A549 (cell line): ENCODE measurements around the gene GCK. TPM values are rescaled to one million over a fixed set of nuclear protein-coding genes. Genes with fewer than 3 reads are reported as not detected.

Experiments
- ATAC-seq, 2 experiments: fragments of 200-7000 bp in 1 of 2; fragments of >200 bp in 1 of 2; cut with Nextera tagmentation in 1 of 2; cut with Tn5 transposase in 1 of 2; 3 replicates each; pipeline versions ENCODE4 v1.8.0 to v1.9.1; 2018 to 2020; ENCODE audit warnings: mild to moderate bottlenecking in 1 of 2, moderate library complexity in 1 of 2
- CTCF ChIA-PET: fragments of 300-600 bp; sonication (Branson Sonifier 250); formaldehyde crosslinking; extraction: SDS; loops from one replicate; lab custom pipeline; 2021; ENCODE audit warnings: antibody characterized with exemption, inconsistent platforms; lab: Yijun Ruan, JAX
- POLR2A ChIA-PET: fragments of 350-600 bp; formaldehyde crosslinking; extraction: SDS; loops from one replicate; lab custom pipeline; 2021; ENCODE audit warnings: antibody characterized with exemption, inconsistent platforms; lab: Yijun Ruan, JAX
- DNase-seq, 2 experiments: peaks; one replicate each; pipeline versions ENCODE4 v3.0.0 to v3.0.0-alpha.2; 2011 to 2016; ENCODE audit warnings: low read depth in 1 of 2, low spot score in 1 of 2
- FAIRE-seq: peaks from 2 replicates; lab custom pipeline; 2011; peaks lifted over from hg19 to GRCh38; lab: Jason Lieb, UNC
- H3K27ac ChIP-seq, 2 experiments: fragments of >200 bp; sonication (Bioruptor Twin); formaldehyde crosslinking; 3 replicates each; pipeline ENCODE4 v1.5.1; 2016 to 2017
- H3K4me1 ChIP-seq: fragments of >200 bp; sonication (Bioruptor Twin); formaldehyde crosslinking; 3 replicates; pipeline ENCODE4 v1.6.1; 2016
- H3K4me2 ChIP-seq: fragments of >200 bp; sonication (Bioruptor Twin); formaldehyde crosslinking; 3 replicates; pipeline ENCODE4 v1.6.1; 2016
- H3K4me3 ChIP-seq: fragments of >200 bp; sonication (Bioruptor Twin); formaldehyde crosslinking; 3 replicates; pipeline ENCODE4 v1.5.1; 2016
- H3K9me3 ChIP-seq: fragments of >200 bp; sonication (Bioruptor Twin); formaldehyde crosslinking; 3 replicates; pipeline ENCODE4 v1.6.1; 2016
- ATOH8 ChIP-seq: fragments of 250-450 bp; sonication (Bioruptor Pico); IDR thresholded peaks from 2 replicates; pipeline ENCODE4 v1.5.0; 2020; ENCODE audit warnings: low read depth, mild to moderate bottlenecking, moderate library complexity
- BCL3 ChIP-seq: fragments of >200 bp; sonication (Bioruptor Twin); formaldehyde crosslinking; IDR thresholded peaks from 3 replicates; pipeline ENCODE4 v1.6.1; 2016
- CEBPB ChIP-seq, 2 experiments: fragments of >200 bp in 1 of 2; sonication (Bioruptor Twin) in 1 of 2; formaldehyde crosslinking in 1 of 2; IDR thresholded peaks; 2 replicates each; pipeline ENCODE4 v1.6.1; 2012 to 2016
- CHD4 ChIP-seq: fragments of 200-600 bp; sonication (generic); IDR thresholded peaks from 2 replicates; pipeline ENCODE4 v1.6.1; 2016; ENCODE audit warnings: antibody characterized with exemption, mild to moderate bottlenecking, borderline replicate concordance
- EHMT2 ChIP-seq: fragments of 200-600 bp; sonication (generic); IDR thresholded peaks from 2 replicates; pipeline ENCODE4 v1.6.1; 2016; ENCODE audit warnings: antibody characterized with exemption, low read depth, mild to moderate bottlenecking, moderate library complexity
- ESRRA ChIP-seq: fragments of 150-350 bp; IDR thresholded peaks from 2 replicates; pipeline ENCODE4 v1.6.1; 2014; ENCODE audit warnings: mild to moderate bottlenecking, low read length, borderline replicate concordance
- FOSB ChIP-seq: fragments of 250-450 bp; sonication (Bioruptor Pico); IDR thresholded peaks from 2 replicates; pipeline ENCODE4 v1.5.0; 2020; ENCODE audit warnings: mild to moderate bottlenecking, moderate library complexity
- FOXS1 ChIP-seq: fragments of 250-450 bp; sonication (Bioruptor Pico); IDR thresholded peaks from 2 replicates; pipeline ENCODE4 v1.5.0; 2020; ENCODE audit warnings: mild to moderate bottlenecking, moderate library complexity
- HEYL ChIP-seq: fragments of 250-450 bp; sonication (Bioruptor Pico); IDR thresholded peaks from 2 replicates; pipeline ENCODE4 v1.8.0; 2021; ENCODE audit warnings: mild to moderate bottlenecking, moderate library complexity
- HOXB13 ChIP-seq: fragments of 250-450 bp; sonication (Bioruptor Pico); IDR thresholded peaks from 2 replicates; pipeline ENCODE4 v1.5.0; 2020; ENCODE audit warnings: low read depth, mild to moderate bottlenecking, moderate library complexity
- JUN ChIP-seq, 2 experiments: fragments of >200 bp; sonication (Bioruptor Twin); formaldehyde crosslinking; IDR thresholded peaks; 2 replicates in 1 of 2; 3 replicates in 1 of 2; pipeline ENCODE4 v1.6.1; 2016 to 2017
- MAFK ChIP-seq: fragments of 450-650 bp; IDR thresholded peaks from 2 replicates; pipeline ENCODE4 v1.6.1; 2014; ENCODE audit not compliant: partially characterized antibody
- MYC ChIP-seq: IDR thresholded peaks from 2 replicates; pipeline ENCODE4 v1.6.1; 2012; ENCODE audit warnings: mild to moderate bottlenecking, inconsistent platforms, low read length, improper control_type of control experiment, borderline replicate concordance
- NPAS2 ChIP-seq: fragments of 250-450 bp; sonication (Bioruptor Pico); IDR thresholded peaks from 2 replicates; pipeline ENCODE4 v1.8.0; 2022; ENCODE audit warnings: mild to moderate bottlenecking, moderate library complexity, borderline replicate concordance
- PBX3 ChIP-seq: IDR thresholded peaks from 2 replicates; pipeline ENCODE4 v1.6.1; 2012
- REST ChIP-seq: fragments of 200-600 bp; sonication (generic); IDR thresholded peaks from 2 replicates; pipeline ENCODE4 v1.6.1; 2016; ENCODE audit warnings: antibody characterized with exemption, mild to moderate bottlenecking, moderate library complexity
- TP53 ChIP-seq: fragments of 250-450 bp; sonication (Bioruptor Pico); IDR thresholded peaks from 2 replicates; pipeline ENCODE4 v1.5.0; 2021; ENCODE audit warnings: mild to moderate bottlenecking, moderate library complexity
- ZNF302 ChIP-seq: fragments of 250-450 bp; sonication (Bioruptor Pico); IDR thresholded peaks from 2 replicates; pipeline ENCODE4 v1.9.0; 2021; ENCODE audit warnings: inconsistent platforms, mild to moderate bottlenecking, moderate library complexity
- WGBS: methylation state at CpG from one replicate; pipeline ENCODE4 v1.1.6; 2017; ENCODE audit errors: missing lambda C conversion rate; 5-methylcytosine and 5-hydroxymethylcytosine counted together
- polyA plus RNA-seq, 4 experiments: library from polyadenylated mRNA; depleted of rRNA in 3 of 4; stranded (reverse); fragments of >200 nt; fragmentation: RNase III in 1 of 4; extraction: RNeasy Plus Mini Kit Qiagen cat#74134 plus additional on column Dnase treatment in 1 of 4; gene quantifications; 2 replicates in 3 of 4; 3 replicates in 1 of 4; pipeline ENCODE4 v1.2.3, GENCODE V29; 2011 to 2017
- TF ChIP-seq, protein P1 (sequence below): fragments of >200 bp; sonication (Bioruptor Twin); formaldehyde crosslinking; IDR thresholded peaks from 2 replicates; pipeline ENCODE4 v1.6.1; 2016
- TF ChIP-seq, protein P2 (sequence below): fragments of 450-650 bp; IDR thresholded peaks from 2 replicates; pipeline ENCODE4 v1.6.1; 2014; ENCODE audit warnings: antibody characterized with exemption

The GCK gene
- polyA plus RNA-seq, 2 of the 4 experiments (the other 2 are of a cell fraction), result 0.12 TPM; not detected in 1

DNA sequence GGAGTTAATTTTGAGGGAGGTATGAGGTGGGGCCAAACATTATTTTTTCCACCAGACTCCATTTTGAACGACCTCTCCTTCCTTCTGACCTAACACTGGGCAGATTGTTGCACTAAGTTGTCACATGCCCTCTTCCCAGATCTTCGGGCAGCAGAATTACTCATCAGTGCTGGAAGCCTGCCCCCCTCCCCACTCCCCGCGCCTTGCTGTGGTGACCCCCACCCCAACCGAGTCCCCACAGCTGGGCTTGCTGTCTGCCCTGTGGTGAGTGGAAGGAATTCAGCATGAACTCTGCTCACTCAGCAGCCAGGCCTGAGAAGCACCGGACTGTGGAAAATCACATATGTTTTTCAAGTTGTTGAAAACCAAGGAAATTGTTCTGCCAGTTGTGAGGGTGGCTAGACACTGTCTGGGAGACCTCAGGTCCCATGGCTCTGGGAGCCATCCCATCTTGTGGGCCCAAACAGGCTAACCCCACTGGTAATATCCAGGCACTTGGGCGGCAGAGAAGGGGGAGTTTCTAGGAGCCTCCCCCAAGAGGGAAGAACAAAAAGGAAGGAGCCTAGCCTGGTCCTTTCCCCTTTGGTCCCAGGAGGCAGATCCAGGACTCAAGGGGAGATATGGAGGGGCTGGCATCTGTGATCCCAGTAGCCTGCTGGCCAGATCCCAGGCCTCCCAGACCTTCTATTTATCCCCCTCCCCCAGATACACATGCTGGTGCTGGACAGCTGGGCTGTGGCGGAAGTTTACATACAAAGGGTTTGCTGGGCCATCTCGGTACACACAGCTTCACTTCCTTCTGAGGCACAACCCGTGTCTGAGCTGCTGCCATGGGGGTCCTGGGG is 88.6 kb downstream of the GCK start (continued):
- TF ChIP-seq REST, result no peak
- TF ChIP-seq TP53 (CRISPR knock-in tag), result no peak
- no peak for TF ChIP-seq ATOH8 (CRISPR knock-in tag)
- no peak for TF ChIP-seq MYC
- no peak for TF ChIP-seq FOXS1 (CRISPR knock-in tag)
- TF ChIP-seq MAFK, result no peak
- TF ChIP-seq JUN (IDR thresholded peaks at IDR 0.05), result no peak
- TF ChIP-seq BCL3, result no peak

GRCh38 chr7:44099669-44100068 is 89.6 kb downstream of the GCK start:
- no peak for FAIRE-seq

More at GRCh38 chr7:44099669-44100068, 89.6 kb downstream of the GCK start:
- Histone ChIP-seq H3K4me1 (0 out of 3 replicates have a peak, but pooled peaks cover 7% of the 10 kb centered on the region), H3K4me3 (no peak overlapping the region), H3K4me2 (no peak overlapping the region), H3K27ac (no peak overlapping the region), H3K9me3 (no peaks in the 10 kb centered on the region)
- TF ChIP-seq FOSB (CRISPR knock-in tag), result no peak
- TF ChIP-seq CHD4, result no peak
- no peak for TF ChIP-seq HOXB13 (CRISPR knock-in tag)
- no peak for TF ChIP-seq ZNF302 (CRISPR knock-in tag)
- TF ChIP-seq EHMT2, result no peak
- no peak for TF ChIP-seq REST
- no peak for TF ChIP-seq NPAS2 (CRISPR knock-in tag)
- no peak for TF ChIP-seq ESRRA
- TF ChIP-seq, protein P1, sequence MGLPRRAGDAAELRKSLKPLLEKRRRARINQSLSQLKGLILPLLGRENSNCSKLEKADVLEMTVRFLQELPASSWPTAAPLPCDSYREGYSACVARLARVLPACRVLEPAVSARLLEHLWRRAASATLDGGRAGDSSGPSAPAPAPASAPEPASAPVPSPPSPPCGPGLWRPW, result no peak
- no peak for TF ChIP-seq HEYL (CRISPR knock-in tag)
- TF ChIP-seq CEBPB (IDR thresholded peaks at IDR 0.05), result no peak
- TF ChIP-seq, protein P2, sequence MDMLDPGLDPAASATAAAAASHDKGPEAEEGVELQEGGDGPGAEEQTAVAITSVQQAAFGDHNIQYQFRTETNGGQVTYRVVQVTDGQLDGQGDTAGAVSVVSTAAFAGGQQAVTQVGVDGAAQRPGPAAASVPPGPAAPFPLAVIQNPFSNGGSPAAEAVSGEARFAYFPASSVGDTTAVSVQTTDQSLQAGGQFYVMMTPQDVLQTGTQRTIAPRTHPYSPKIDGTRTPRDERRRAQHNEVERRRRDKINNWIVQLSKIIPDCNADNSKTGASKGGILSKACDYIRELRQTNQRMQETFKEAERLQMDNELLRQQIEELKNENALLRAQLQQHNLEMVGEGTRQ, result no peak
- TF ChIP-seq PBX3, result no peak
- no peak for ATAC-seq
- no peak for DNase-seq
- ChIA-PET POLR2A (interaction anchor here (0.5 kb wide), 1 partner anchor 24 kb away, joined by 4 read pairs; no protein-coding TSS in a partner anchor), CTCF (interaction anchor here (1.3 to 2.6 kb wide), 4 partner anchors 13 to 28 kb away, joined by 3 to 11 read pairs (median 5); no protein-coding TSS in a partner anchor)
- 88% methylated on average over 4 of the region's 4 CpGs for WGBS
